HepG2 (cell line): ENCODE data around the gene RRP36. TPM values are rescaled to one million over a fixed set of nuclear protein-coding genes. Genes with fewer than 3 reads are reported as not detected.

Source experiments
- ARNTL ChIP-seq: sonication (generic); formaldehyde crosslinking; IDR thresholded peaks from 2 replicates; pipeline ENCODE4 v1.4.0; 2020; ENCODE audit warnings: mild to moderate bottlenecking, missing genetic modification reagents
- KMT2A ChIP-seq: sonication (generic); formaldehyde crosslinking; IDR thresholded peaks from 2 replicates; pipeline ENCODE4 v1.4.0; 2020; ENCODE audit warnings: missing genetic modification reagents
- NR2F2 ChIP-seq: IDR thresholded peaks from 2 replicates; pipeline ENCODE4 v1.6.1; 2012; ENCODE audit warnings: low read depth, inconsistent platforms, borderline replicate concordance
- RBAK ChIP-seq: sonication (generic); formaldehyde crosslinking; IDR thresholded peaks from 2 replicates; pipeline ENCODE4 v1.5.1; 2020; ENCODE audit warnings: mild to moderate bottlenecking, missing genetic modification reagents
- SYNCRIP ChIP-seq: fragments of 200-400 bp; formaldehyde crosslinking; IDR thresholded peaks from 2 replicates; pipeline ENCODE4 v1.6.1; 2018; ENCODE audit warnings: mild to moderate bottlenecking, low read depth, low read length; ENCODE audit not compliant: insufficient read depth
- ZBTB25 ChIP-seq: IDR thresholded peaks from 2 replicates; pipeline ENCODE4 v1.6.1; 2018; ENCODE audit warnings: missing genetic modification reagents
- polyA plus RNA-seq, 8 experiments: library from polyadenylated mRNA; depleted of rRNA in 3 of 8; stranded (reverse) in 7 of 8; unstranded in 1 of 8; fragments of >200 nt; fragmentation: Illumina TruSeq in 4 of 8; extraction: Trizol in 4 of 8; gene quantifications; 2 replicates each; pipeline versions ENCODE4 v1.2.1 to v1.2.3, GENCODE V29; 2011 to 2016; ENCODE audit warnings: low read depth in 4 of 8, missing spikeins in 1 of 8, mixed read lengths in 1 of 8; ENCODE audit not compliant: insufficient read depth in 1 of 8
- total RNA-seq, 5 experiments: library from RNA; depleted of rRNA; stranded (reverse); fragments of >200 nt; fragmentation: Illumina TruSeq; extraction: Trizol; gene quantifications; 2 replicates each; pipeline ENCODE4 v1.2.3, GENCODE V29; 2016; ENCODE audit warnings: low read depth in 1 of 5
- TF ChIP-seq, protein P1 (sequence below): sonication (generic); formaldehyde crosslinking; IDR thresholded peaks from 2 replicates; pipeline ENCODE4 v1.4.0; 2020; ENCODE audit warnings: missing genetic modification reagents
- TF ChIP-seq, protein P2 (sequence below), 2 experiments: fragments of 450-650 bp in 1 of 2; sonication (generic) in 1 of 2; formaldehyde crosslinking in 1 of 2; IDR thresholded peaks; 2 replicates each; pipeline versions ENCODE4 v1.6.1 to v1.8.0; 2016 to 2022; ENCODE audit warnings: antibody characterized with exemption in 1 of 2, mild to moderate bottlenecking in 1 of 2, missing genetic modification reagents in 1 of 2

The RRP36 gene
- total and polyA plus RNA-seq, 2 of the 13 experiments (the other 11 are each of a cell fraction or from before 2014, with no cell fraction given), result 29.5 to 144 TPM

- TF ChIP-seq KMT2A (CRISPR knock-in tag) (0 out of 2 replicates have a peak, but pooled peaks have one; percentile 32), ARNTL (CRISPR knock-in tag) (no peak), RBAK (CRISPR knock-in tag) (0 out of 2 replicates have a peak, but pooled peaks have one; percentile 53), ZBTB25 (CRISPR knock-in tag) (0 out of 2 replicates have a peak, but pooled peaks have one; percentile 52), SYNCRIP (no peak), NR2F2 (no peak; the same call in 1 of the 2 replicates)
- TF ChIP-seq, protein P1, sequence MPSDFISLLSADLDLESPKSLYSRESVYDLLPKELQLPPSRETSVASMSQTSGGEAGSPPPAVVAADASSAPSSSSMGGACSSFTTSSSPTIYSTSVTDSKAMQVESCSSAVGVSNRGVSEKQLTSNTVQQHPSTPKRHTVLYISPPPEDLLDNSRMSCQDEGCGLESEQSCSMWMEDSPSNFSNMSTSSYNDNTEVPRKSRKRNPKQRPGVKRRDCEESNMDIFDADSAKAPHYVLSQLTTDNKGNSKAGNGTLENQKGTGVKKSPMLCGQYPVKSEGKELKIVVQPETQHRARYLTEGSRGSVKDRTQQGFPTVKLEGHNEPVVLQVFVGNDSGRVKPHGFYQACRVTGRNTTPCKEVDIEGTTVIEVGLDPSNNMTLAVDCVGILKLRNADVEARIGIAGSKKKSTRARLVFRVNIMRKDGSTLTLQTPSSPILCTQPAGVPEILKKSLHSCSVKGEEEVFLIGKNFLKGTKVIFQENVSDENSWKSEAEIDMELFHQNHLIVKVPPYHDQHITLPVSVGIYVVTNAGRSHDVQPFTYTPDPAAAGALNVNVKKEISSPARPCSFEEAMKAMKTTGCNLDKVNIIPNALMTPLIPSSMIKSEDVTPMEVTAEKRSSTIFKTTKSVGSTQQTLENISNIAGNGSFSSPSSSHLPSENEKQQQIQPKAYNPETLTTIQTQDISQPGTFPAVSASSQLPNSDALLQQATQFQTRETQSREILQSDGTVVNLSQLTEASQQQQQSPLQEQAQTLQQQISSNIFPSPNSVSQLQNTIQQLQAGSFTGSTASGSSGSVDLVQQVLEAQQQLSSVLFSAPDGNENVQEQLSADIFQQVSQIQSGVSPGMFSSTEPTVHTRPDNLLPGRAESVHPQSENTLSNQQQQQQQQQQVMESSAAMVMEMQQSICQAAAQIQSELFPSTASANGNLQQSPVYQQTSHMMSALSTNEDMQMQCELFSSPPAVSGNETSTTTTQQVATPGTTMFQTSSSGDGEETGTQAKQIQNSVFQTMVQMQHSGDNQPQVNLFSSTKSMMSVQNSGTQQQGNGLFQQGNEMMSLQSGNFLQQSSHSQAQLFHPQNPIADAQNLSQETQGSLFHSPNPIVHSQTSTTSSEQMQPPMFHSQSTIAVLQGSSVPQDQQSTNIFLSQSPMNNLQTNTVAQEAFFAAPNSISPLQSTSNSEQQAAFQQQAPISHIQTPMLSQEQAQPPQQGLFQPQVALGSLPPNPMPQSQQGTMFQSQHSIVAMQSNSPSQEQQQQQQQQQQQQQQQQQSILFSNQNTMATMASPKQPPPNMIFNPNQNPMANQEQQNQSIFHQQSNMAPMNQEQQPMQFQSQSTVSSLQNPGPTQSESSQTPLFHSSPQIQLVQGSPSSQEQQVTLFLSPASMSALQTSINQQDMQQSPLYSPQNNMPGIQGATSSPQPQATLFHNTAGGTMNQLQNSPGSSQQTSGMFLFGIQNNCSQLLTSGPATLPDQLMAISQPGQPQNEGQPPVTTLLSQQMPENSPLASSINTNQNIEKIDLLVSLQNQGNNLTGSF, result no peak; the same call in 1 of the 2 replicates
- TF ChIP-seq, protein P2, sequence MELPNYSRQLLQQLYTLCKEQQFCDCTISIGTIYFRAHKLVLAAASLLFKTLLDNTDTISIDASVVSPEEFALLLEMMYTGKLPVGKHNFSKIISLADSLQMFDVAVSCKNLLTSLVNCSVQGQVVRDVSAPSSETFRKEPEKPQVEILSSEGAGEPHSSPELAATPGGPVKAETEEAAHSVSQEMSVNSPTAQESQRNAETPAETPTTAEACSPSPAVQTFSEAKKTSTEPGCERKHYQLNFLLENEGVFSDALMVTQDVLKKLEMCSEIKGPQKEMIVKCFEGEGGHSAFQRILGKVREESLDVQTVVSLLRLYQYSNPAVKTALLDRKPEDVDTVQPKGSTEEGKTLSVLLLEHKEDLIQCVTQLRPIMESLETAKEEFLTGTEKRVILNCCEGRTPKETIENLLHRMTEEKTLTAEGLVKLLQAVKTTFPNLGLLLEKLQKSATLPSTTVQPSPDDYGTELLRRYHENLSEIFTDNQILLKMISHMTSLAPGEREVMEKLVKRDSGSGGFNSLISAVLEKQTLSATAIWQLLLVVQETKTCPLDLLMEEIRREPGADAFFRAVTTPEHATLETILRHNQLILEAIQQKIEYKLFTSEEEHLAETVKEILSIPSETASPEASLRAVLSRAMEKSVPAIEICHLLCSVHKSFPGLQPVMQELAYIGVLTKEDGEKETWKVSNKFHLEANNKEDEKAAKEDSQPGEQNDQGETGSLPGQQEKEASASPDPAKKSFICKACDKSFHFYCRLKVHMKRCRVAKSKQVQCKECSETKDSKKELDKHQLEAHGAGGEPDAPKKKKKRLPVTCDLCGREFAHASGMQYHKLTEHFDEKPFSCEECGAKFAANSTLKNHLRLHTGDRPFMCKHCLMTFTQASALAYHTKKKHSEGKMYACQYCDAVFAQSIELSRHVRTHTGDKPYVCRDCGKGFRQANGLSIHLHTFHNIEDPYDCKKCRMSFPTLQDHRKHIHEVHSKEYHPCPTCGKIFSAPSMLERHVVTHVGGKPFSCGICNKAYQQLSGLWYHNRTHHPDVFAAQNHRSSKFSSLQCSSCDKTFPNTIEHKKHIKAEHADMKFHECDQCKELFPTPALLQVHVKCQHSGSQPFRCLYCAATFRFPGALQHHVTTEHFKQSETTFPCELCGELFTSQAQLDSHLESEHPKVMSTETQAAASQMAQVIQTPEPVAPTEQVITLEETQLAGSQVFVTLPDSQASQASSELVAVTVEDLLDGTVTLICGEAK (IDR thresholded peaks at IDR 0.05), result no peak
- TF ChIP-seq, protein P2 (CRISPR knock-in tag; IDR thresholded peaks at IDR 0.05), result no peak; the same call in 1 of the 2 replicates
Observed at GRCh38 chr6:42984001-42984923, 37.2 kb upstream of the RRP36 start, which contains the start of gene PPP2R5D (continued).
